ENCODE measurements around the gene CAMTA1. TPM values are rescaled to one million over a fixed set of nuclear protein-coding genes. Genes with fewer than 3 reads are reported as not detected.

Gene CAMTA1
- total and polyA plus RNA-seq, 3 experiments from 2014 or later: 60.2 to 79.0 (median 61.7) TPM

DNA sequence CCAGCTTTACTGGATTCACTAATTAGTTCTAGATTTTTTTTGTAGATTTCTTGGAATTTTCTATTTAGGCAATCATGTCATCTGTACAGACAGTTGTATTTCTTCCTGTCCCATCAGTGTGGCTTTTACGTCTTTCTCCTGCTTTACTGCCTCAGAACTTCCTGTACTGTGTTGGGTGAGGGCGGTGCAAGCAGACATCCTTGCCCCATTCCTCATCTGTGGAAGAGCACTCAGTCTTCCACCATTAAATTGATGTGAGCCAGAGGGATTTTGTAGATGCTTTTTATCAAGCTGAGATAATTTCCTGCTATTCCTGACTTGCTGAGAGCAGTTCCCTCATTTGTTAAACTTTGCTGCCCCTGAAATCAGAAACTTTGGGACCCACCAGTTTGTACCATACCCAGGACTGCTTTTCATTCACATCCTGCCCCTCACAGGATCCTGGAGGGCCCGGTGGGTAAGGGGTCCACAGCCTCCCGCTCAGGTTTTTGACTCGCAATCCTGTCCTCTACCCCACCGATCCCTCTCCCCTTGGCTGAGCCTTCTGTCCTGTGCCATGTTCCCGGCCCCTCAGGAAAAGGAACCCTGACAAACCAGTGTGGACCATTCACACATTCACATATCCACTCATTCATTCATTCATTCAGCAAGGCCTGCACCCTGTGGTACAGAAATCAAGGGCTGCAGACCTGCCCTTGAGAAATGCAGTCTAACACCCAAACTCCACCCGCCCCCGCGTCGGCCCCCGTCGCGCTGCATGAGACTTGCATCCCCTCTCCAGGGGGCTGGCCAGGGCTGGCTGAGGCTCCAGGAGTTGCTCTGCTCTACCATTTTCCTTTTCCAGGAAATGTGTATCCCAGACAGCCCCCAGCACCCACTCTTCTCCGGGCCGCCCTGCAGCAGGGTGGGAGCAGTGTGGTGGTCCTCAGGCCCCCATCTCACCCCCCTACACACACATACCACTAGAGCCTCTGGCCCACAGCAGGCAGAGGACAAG, 739.4 kb downstream of the CAMTA1 start:
- no peaks in the 10 kb centered on the region for H3K4me1 Mint-ChIP-seq
- Histone ChIP-seq H3K27ac (ENCODE audit: low read depth, low read length) (no peak overlapping the region), H3K9me3 (ENCODE audit: low read length) (no peaks in the 10 kb centered on the region), H3K36me3 (ENCODE audit: insufficient read depth, low read length) (no peaks in the 10 kb centered on the region), H3K4me1 (ENCODE audit: insufficient read depth, low read length) (no peaks in the 10 kb centered on the region), H3K27me3 (ENCODE audit: insufficient read depth, low read length, poor library complexity, severe bottlenecking) (no peaks in the 10 kb centered on the region), H3K4me3 (ENCODE audit: low read length) (no peak overlapping the region)
- ChIA-PET POLR2A (no interaction called here), CTCF (no interaction called here)
- peak in 1 of 5 donors; percentile 37 for DNase-seq
- H3K27ac Mint-ChIP-seq: no peak overlapping the region
- no peaks in the 10 kb centered on the region for H3K9me3 Mint-ChIP-seq
- H3K4me3 Mint-ChIP-seq: no peak overlapping the region
- H3K27me3 Mint-ChIP-seq: peaks cover 10 to 19% of the 10 kb centered on the region in 2 donors
- H3K36me3 Mint-ChIP-seq: peaks cover 0 to 1% (median 0%) of the 10 kb centered on the region in 3 donors

DNA sequence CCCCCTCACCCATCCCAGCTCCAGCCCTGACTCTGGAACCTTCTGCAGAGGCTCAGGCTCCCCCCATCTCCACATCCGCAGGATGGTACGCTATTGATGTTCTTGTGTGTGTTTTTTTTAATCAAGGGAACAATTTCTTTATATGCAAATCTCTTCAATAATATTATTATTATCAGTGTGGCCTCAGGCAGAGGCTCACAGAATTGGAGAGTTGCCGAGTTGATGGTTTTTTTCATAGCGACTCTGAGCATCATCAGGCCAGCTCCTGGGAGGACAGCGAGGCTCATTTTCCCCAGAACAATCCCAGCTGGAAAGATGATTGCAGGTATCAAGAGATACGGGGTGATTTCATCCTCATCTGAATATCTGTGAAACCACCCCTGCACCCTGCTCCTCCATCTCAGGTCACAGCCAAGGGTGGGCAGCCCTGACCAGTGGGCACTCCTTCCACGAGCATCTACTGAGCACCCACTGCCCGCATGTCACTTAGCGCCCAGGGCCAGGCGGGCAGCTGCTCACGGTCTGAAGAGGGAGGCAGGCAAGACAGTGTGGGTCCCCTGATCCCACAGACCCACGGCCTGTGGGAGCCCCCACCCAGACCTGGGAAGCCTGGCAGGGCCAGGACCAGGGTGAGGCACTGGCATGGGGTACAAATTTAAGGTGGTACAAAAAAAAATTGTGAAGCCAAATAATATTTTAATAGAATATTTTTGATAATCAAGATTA, 740.2 kb downstream of the CAMTA1 start:
- Mint-ChIP-seq H3K9me3 (no peaks in the 10 kb centered on the region), H3K27me3 (peaks cover 10 to 19% of the 10 kb centered on the region in 2 donors), H3K4me3 (no peak overlapping the region), H3K4me1 (no peaks in the 10 kb centered on the region), H3K27ac (no peak overlapping the region), H3K36me3 (peaks cover 0 to 1% (median 0%) of the 10 kb centered on the region in 3 donors)
- no peaks in the 10 kb centered on the region for H3K27me3 ChIP-seq (ENCODE audit: insufficient read depth, low read length, poor library complexity, severe bottlenecking)
- CTCF ChIA-PET: no interaction called here
- DNase-seq: peak in 1 of 5 donors; percentile 17
- H3K4me1 ChIP-seq (ENCODE audit: insufficient read depth, low read length): no peaks in the 10 kb centered on the region
- no peak overlapping the region for H3K4me3 ChIP-seq (ENCODE audit: low read length)
- no peaks in the 10 kb centered on the region for H3K9me3 ChIP-seq (ENCODE audit: low read length)
- H3K27ac ChIP-seq (ENCODE audit: low read depth, low read length): no peak overlapping the region
- POLR2A ChIA-PET: no interaction called here
- no peaks in the 10 kb centered on the region for H3K36me3 ChIP-seq (ENCODE audit: insufficient read depth, low read length)

DNA sequence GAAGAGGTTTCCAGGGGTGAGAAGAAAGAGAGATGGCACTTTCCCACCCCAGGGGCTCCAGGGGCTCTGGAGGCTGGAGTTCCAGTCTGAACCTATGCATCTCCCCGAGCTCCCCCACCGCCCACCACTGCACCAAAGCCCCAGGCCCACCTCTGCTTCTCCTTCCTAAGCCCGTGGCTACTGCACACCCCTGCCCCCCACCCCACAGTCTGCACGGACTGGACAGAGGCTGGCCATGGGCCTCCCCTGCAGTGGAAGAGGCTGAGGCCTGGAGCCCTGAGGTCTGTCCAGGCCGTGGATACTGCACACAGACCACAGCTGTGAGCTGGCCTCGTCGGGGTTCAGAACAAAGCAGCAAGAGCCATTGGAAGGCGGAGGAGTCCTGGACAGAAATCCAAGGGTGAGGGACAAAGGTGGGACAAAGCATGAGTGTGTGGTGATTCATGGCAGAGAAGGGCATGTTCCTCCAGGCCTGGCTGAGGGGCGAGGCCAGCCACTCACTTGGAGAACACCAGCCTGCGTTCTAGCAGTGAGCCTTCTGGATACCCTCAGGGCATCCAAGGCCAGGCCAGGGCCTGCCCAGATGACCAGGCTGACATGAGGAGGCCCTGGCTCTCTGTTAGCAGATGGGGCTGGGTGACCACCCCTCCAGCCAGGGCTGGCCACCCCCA, 741.1 kb downstream of the CAMTA1 start:
- no peaks in the 10 kb centered on the region for H3K4me1 Mint-ChIP-seq
- Histone ChIP-seq H3K27me3 (ENCODE audit: insufficient read depth, low read length, poor library complexity, severe bottlenecking) (no peaks in the 10 kb centered on the region), H3K4me3 (ENCODE audit: low read length) (no peak overlapping the region), H3K4me1 (ENCODE audit: insufficient read depth, low read length) (no peaks in the 10 kb centered on the region), H3K27ac (ENCODE audit: low read depth, low read length) (no peak overlapping the region), H3K36me3 (ENCODE audit: insufficient read depth, low read length) (no peaks in the 10 kb centered on the region), H3K9me3 (ENCODE audit: low read length) (no peaks in the 10 kb centered on the region)
- peaks cover 10 to 19% of the 10 kb centered on the region in 2 donors for H3K27me3 Mint-ChIP-seq
- CTCF ChIA-PET: no interaction called here
- H3K9me3 Mint-ChIP-seq: no peaks in the 10 kb centered on the region
- no peak overlapping the region for H3K27ac Mint-ChIP-seq
- no peak overlapping the region for H3K4me3 Mint-ChIP-seq
- POLR2A ChIA-PET: no interaction called here
- H3K36me3 Mint-ChIP-seq: peaks cover 0 to 1% (median 0%) of the 10 kb centered on the region in 3 donors
- peak in 1 of 5 donors; percentile 20 for DNase-seq

DNA sequence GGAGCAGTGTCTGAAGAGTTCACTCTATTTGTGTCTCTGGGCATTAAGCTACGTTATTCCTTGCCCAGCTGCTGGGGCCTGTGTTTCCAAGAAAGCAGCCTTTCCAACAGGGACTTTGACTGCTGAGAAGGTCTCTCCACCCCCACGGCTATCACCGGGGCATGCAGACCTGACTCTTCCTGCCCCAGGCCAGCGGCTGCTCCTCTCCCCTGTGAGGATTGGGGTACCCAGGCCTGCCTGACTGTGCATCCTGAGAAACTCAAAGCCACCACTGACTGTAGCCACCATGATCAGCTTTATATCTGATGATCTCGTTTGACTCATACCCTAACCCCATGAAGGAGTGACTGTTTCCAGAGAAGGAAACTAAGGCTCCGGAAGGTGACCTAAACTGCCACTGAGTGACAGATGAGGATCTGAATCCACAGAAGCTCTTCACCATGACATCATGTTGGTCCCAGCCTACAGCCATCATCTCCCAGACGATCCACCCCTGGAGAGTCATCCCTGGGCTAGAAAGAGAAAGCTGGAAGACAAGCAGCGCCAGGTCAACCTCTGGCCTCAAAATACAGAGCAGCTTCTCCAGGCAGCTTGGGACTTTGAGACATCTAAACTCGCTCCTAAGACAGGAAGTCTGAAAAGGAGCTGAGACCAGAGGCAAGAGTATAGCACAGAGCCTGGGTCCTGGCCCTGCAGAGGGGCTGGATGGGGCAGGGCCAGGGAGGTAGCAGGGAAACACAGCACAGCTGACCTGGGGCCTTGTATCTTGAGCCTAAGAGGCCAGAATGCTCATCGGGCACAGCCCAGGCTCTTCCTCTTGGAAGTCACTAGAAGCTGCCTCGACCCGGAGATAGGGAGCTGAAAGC, 741.8 kb downstream of the CAMTA1 start:
- peaks cover 0 to 1% (median 0%) of the 10 kb centered on the region in 3 donors for H3K36me3 Mint-ChIP-seq
- no peaks in the 10 kb centered on the region for H3K4me1 Mint-ChIP-seq
- DNase-seq: peak in 1 of 5 donors; percentile 29
- no peaks in the 10 kb centered on the region for H3K9me3 Mint-ChIP-seq
- H3K4me3 ChIP-seq (ENCODE audit: low read length): no peak overlapping the region
- no peaks in the 10 kb centered on the region for H3K27me3 ChIP-seq (ENCODE audit: insufficient read depth, low read length, poor library complexity, severe bottlenecking)
- H3K4me1 ChIP-seq (ENCODE audit: insufficient read depth, low read length): no peaks in the 10 kb centered on the region
- ChIA-PET POLR2A (no interaction called here), CTCF (interaction anchor here (0.9 kb wide), 1 partner anchor 11 kb away, joined by 3 read pairs; no protein-coding TSS in a partner anchor)
- H3K9me3 ChIP-seq (ENCODE audit: low read length): no peaks in the 10 kb centered on the region
- no peak overlapping the region for H3K27ac ChIP-seq (ENCODE audit: low read depth, low read length)
- H3K27ac Mint-ChIP-seq: no peak overlapping the region
- peaks cover 10 to 19% of the 10 kb centered on the region in 2 donors for H3K27me3 Mint-ChIP-seq
- H3K4me3 Mint-ChIP-seq: no peak overlapping the region
- no peaks in the 10 kb centered on the region for H3K36me3 ChIP-seq (ENCODE audit: insufficient read depth, low read length)

DNA sequence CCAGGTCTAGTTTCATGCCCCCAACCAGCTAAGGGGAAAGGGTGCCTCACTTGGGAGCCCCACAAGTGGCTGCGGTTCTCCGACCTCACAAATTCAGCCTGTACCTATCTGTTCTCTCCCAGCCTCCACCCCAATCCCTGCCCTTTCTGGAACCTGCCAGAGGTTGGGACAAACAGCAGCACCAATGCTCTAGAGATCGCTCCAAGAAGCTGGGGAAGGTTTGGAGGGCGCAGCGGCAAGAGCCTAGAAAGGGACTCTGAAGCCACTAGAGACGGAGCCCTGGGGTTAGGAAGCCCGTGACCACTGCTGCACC, 742.4 kb downstream of the CAMTA1 start:
- no peak overlapping the region for H3K4me3 ChIP-seq (ENCODE audit: low read length)
- H3K36me3 Mint-ChIP-seq: peaks cover 0 to 1% (median 0%) of the 10 kb centered on the region in 3 donors
- no peaks in the 10 kb centered on the region for H3K4me1 ChIP-seq (ENCODE audit: insufficient read depth, low read length)
- peaks cover 13 to 23% of the 10 kb centered on the region in 2 donors for H3K27me3 Mint-ChIP-seq
- CTCF ChIA-PET: interaction anchor here (0.9 kb wide), 1 partner anchor 12 kb away, joined by 3 read pairs; no protein-coding TSS in a partner anchor
- no peaks in the 10 kb centered on the region for H3K27me3 ChIP-seq (ENCODE audit: insufficient read depth, low read length, poor library complexity, severe bottlenecking)
- no peaks in the 10 kb centered on the region for H3K4me1 Mint-ChIP-seq
- H3K27ac ChIP-seq (ENCODE audit: low read depth, low read length): no peak overlapping the region
- H3K9me3 ChIP-seq (ENCODE audit: low read length): no peaks in the 10 kb centered on the region
- no peak overlapping the region for H3K4me3 Mint-ChIP-seq
- H3K36me3 ChIP-seq (ENCODE audit: insufficient read depth, low read length): no peaks in the 10 kb centered on the region
- peak in 1 of 5 donors; percentile 4 for DNase-seq
- H3K27ac Mint-ChIP-seq: no peak overlapping the region
- POLR2A ChIA-PET: no interaction called here
- no peaks in the 10 kb centered on the region for H3K9me3 Mint-ChIP-seq

DNA sequence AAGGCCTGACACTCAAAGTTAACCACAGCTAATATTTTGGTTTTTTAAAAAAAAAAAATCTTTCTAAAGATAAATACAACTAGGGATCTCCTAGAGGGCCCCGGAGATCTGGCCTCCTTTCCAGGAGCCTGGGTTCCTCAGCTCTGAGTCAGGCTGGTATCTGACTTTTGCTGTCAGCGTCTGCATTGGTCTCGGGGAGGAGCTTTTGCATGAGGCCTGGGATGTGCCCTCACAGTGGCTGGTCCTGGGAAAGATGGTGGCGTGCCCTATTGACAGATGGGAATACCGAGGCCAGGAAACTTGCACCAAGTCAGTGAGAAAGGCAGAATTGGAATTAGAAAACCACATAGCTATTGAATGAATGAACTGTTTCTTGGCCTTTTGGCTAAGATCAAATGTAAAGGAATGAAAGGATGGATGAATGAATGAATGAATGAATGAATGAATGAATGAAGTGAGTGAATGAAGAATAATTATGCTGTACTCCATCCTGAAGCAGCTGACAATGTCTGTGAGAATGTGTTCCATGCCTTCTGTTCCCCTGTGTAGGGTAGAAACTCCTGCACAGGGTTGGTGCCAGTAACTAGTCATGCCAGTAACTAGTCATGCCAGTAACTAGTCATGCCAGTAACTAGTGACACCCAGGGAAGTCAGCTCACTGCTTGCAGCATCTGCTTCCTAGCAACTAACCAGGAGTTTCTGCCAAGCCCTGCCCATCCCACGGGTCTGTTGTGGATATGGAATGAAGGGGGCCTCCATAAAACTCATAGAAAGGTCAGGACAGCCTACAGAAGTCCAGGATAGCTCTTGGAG, 743.3 kb downstream of the CAMTA1 start:
- Histone ChIP-seq H3K27ac (ENCODE audit: low read depth, low read length) (no peak overlapping the region), H3K4me1 (ENCODE audit: insufficient read depth, low read length) (no peaks in the 10 kb centered on the region), H3K9me3 (ENCODE audit: low read length) (no peaks in the 10 kb centered on the region), H3K4me3 (ENCODE audit: low read length) (no peak overlapping the region), H3K27me3 (ENCODE audit: insufficient read depth, low read length, poor library complexity, severe bottlenecking) (no peaks in the 10 kb centered on the region), H3K36me3 (ENCODE audit: insufficient read depth, low read length) (no peaks in the 10 kb centered on the region)
- H3K36me3 Mint-ChIP-seq: peaks cover 0 to 1% (median 0%) of the 10 kb centered on the region in 3 donors
- ChIA-PET POLR2A (no interaction called here), CTCF (no interaction called here)
- no peak overlapping the region for H3K4me3 Mint-ChIP-seq
- H3K9me3 Mint-ChIP-seq: no peaks in the 10 kb centered on the region
- H3K4me1 Mint-ChIP-seq: no peaks in the 10 kb centered on the region
- H3K27me3 Mint-ChIP-seq: peaks cover 12 to 20% of the 10 kb centered on the region in 2 donors
- peak in 1 of 5 donors; percentile 5 for DNase-seq
- no peak overlapping the region for H3K27ac Mint-ChIP-seq

DNA sequence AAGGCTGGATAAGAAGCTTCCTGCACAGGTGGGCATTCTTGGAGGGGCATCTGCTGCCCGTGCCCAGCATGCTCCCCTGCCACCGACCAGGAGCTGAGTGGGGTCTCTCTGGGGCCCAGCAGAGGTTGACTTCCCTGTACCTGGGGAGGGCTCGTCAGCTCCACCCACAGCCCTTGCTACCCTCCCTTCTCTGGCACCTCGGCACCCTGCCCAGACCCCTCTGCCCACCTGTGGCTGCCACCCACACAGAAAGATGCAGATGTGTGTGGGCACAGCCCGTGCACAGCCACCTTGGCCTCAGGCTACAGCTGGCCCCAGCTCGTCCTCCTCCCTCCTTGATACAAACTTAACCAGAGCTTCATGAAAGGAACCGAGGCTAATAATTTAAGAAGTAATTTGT, 744.7 kb downstream of the CAMTA1 start:
- ChIA-PET POLR2A (no interaction called here), CTCF (no interaction called here)
- Histone ChIP-seq H3K36me3 (ENCODE audit: insufficient read depth, low read length) (no peaks in the 10 kb centered on the region), H3K9me3 (ENCODE audit: low read length) (no peaks in the 10 kb centered on the region), H3K4me1 (ENCODE audit: insufficient read depth, low read length) (no peaks in the 10 kb centered on the region), H3K27ac (ENCODE audit: low read depth, low read length) (no peak overlapping the region), H3K27me3 (ENCODE audit: insufficient read depth, low read length, poor library complexity, severe bottlenecking) (no peaks in the 10 kb centered on the region), H3K4me3 (ENCODE audit: low read length) (no peak overlapping the region)
- peak in 1 of 5 donors; percentile 33 for DNase-seq
- Mint-ChIP-seq H3K27ac (no peak overlapping the region), H3K36me3 (peaks cover 0 to 1% (median 0%) of the 10 kb centered on the region in 3 donors), H3K4me1 (no peaks in the 10 kb centered on the region), H3K27me3 (peaks cover 6 to 11% of the 10 kb centered on the region in 2 donors), H3K4me3 (no peak overlapping the region), H3K9me3 (no peaks in the 10 kb centered on the region)

All from CD8-positive, alpha-beta memory T cell (primary cell).